A204.1 (cell line): Measurements from ENCODE around the gene COL25A1.
"Not testable (repeated sequence)": the region's sequence is repeated elsewhere in the genome, so short reads cannot be mapped to it uniquely, and the experiment has no call there.

Experiments used
- FAIRE-seq: peaks from 2 replicates; lab custom pipeline; 2012; peaks lifted over from hg19 to GRCh38; lab: Jason Lieb, UNC

The COL25A1 gene

DNA sequence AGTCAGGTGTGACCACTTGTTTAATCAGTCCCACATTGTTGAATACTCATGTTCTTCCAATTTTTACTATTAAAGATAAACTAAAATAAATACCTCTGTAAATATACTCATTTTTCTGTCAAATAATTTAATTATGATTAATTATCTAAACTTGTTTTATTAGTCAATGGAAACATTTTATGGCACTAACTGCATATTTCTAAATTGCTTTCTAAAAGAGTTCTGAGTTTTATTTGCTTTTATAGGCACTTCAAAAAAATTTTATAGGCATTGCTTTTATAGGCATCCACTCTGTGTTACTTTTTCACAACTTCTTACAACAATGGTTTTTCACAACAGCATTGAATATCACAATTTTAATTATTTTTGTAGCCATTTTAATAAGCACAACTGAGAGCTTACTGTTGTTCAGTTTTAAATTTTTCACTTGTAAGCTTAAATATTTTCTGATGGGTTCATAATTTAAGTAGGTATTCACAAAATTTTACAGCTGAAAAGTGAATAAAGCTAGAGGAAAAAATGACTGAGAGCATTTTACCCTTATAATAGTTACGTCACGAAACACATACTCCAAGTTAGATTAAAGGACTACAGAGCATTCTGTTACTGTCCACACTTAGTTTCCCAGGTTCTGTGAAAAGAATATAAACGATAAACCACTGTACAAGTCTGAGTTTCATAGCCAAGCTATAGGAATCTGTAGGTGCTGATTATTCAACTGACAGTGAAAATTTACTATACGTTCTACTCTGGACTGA, 398.8 kb downstream of the COL25A1 start:
- no peak for FAIRE-seq

DNA sequence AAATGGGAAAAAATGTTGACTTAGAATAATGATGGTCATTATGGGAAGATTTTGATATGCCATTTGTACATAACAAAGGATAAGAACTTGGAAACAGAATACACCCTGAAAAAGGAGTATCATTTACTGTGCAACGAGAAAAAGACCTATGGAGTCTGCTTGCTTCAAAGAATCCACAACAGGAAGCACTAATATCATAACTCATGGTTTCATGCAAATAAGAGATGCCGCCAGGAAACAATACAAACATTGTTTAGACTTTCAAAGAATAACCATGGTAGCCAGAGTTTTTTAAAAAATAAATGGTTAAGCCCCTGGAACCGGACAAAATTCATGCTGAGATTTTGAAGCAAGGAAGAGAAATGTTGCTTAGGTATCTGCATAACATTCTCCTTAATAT, 399.7 kb downstream of the COL25A1 start:
- FAIRE-seq, result no peak

DNA sequence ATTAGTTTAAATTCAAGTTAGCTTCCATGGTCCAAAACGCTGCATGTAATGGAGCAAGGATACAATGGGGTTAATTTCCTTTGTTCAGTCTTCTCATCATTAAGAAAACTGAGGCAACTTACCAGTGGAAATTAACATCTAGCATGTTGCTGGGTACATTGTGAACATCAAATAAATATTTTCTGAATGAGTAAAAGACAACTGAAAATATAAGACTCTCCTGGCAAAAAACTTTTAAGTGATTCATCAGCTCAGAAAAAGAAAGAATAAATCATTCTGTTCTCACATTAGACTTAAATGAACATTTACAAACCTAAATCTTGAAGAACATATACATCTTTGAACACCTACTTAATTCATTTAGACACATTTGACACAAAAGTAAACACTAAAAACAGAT, 401.2 kb downstream of the COL25A1 start:
- no peak for FAIRE-seq

DNA sequence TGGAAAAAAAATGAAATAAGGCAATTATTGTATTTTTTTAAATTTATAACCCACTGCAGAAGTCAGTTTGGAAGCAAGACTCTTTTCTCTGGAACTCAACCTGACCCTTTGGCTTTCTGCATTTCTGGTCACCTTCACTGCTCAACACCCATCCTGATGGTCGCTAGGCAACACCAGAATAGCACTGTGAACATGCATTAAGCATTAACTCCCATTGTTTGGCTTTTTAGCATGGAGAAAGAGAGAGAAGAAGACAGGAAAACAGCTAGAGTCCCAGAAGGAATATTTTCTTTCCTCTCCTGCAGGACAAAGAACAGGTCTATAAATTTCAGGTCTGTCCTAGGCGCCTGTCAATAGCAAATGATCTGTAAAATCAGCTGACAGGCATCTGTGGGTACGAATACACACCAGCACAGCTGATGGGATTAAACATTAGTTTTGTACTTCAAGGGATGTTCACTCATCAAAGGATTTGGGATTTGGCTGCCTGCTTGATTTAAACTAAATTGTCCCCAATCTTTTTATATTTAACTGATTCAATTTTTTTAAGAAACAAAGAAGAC, 402.4 kb downstream of the COL25A1 start:
- FAIRE-seq, result no peak

DNA sequence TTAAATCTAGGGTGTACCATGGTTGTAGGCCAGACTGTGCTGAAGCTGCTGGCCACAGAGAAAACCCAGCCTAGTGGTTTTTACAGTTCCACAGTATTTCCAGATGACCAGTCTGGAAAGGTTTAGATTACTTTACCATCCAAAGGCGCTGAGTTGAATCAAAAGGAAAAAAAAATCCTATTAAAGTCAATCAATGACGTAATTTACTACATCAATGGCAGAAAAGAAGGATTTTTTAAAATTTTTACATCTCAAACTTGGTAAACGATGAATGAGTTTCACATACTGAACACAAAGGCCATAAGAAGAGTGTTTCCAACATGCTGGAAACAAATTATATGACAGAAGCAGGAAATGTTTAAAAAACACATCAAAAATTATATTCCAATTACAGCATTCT, 409.0 kb downstream of the COL25A1 start:
- no peak for FAIRE-seq

DNA sequence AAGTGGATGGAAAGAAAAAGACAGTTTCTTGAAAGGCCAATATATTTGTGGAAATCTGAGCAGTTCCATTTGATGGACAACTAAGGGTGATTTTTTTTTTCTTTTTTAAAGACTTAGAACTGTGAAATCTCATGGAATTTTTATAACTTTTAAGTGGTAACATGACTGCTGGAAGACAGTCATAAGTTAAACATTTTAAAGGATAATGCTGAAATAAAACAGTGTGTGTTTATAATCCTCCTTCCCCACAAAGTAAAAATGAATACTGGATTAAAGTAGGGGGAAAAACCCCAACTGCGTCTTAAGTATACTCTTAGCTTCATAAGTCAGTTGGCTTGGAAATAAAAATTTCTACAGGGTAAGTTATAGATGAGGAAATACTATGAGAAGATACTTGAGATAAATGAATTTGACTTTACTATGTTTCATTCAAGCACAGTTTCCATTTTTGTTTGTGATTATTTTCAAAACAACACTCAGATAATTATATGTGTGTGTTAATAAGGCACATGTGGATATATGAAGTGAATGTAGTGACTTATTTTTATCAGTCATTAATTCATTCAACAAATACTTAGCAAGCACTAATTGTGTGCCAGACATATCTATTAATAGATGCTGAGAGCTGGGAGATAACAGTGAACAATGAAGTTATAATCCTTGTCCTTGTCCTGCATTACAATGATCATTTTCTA, 410.4 kb downstream of the COL25A1 start:
- no peak for FAIRE-seq

DNA sequence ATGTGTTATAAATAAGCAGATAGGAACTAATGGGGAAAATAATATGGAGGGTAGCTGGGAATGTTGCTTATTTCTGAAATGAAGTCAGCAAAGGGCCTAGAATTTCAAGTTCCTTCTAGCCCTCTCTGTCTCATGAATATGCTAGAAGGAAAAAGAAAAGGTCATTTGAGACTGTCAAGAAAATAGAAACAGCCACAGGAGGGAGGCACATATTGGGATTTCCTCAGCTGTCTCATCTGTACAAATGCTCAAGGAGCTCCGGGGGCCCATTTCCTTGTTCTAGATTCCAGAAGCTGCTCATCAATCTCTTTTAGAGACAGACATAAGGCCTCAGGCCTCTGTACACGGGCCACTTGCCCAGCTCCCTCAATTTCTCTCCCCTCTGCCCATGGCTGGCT, 412.0 kb downstream of the COL25A1 start:
- FAIRE-seq, result no peak

DNA sequence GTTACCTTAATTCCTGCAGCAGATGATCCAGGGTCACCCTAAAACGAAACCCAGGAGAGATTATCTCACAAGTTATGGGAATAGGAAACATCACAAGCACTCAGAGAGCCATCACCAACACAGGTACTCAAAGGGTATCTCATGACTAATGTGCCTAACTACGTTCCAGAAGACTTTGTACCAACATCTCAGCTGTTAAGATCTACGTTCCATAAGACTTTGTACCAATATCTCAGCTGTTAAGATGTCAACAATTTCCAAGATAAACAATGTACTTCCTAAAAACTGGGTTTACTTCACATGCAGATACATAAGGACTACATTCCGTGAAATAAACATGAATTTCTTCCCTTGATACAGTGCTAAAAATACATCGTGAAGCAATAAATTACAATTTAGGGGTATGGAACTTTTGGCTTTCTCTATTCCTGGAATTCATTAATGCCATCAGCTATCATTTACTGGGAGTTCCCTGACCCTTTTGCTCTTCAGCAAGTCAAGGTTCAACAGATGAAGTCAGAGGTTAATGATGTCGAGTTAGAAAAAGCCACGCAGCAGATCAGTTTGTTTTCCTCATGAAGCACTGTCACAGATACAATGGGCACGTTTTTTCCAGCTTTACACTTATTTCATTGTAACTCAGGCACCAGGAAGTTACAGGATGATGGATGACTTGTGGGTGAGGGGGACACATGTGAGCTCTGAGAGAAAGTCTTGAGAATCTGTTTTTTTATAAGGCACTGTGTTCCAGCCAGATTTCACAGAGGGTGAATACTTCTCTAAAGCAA, 412.6 kb downstream of the COL25A1 start:
- no peak for FAIRE-seq

DNA sequence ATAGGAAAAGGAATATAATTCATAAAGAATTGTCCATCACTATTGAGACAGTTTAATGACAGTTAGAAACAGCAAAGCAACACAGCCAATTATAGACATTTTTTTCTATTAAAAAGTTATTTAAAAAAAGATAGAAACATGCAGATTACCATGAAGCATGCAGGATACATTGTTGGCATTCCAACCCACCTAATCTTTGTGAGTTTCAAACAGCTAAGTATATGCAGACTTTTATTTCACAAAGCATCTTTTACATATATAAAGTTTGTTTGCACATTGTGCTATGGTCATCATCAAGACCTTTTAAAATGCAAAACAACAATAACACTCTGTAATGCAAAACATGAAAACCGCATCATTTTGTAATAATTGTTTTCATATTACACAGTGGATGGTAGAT, 413.7 kb downstream of the COL25A1 start:
- FAIRE-seq, result no peak

DNA sequence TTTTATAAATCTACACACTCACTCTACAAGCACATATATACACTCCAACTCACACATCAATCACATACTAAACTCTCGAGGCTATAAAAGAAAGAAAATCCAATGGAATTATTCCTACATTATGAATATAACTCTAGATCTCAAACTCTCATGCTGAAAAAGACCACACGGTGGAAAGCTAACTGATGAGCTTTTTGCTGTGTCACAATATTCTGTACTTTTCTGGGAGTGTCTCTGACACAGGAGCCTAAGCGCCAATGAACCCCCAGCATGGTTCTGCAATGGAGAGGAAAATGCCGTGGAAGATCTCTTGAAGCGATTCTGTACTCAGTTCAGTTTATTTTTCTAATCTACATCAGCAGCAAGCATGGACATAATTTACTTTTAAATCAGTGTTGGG, 415.4 kb downstream of the COL25A1 start:
- no peak for FAIRE-seq

DNA sequence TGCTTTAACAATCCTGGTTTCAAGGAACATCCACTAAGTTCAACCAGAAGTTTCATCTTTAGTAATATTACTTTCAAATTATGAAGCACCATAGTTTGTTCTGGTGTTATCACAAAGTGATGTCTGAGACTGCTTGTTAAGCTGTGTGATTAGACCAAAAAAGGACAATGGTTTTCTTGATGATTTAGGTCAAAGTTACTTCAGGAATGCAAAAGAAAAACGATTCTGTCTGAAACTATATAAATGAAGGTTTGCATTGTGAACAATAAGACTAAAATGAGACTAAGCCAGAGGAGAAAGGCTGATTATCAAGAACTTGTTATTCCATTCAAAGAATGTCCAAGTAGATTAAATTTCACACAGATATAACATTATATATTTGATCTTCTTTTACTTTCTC, 417.2 kb downstream of the COL25A1 start:
- no peak for FAIRE-seq

DNA sequence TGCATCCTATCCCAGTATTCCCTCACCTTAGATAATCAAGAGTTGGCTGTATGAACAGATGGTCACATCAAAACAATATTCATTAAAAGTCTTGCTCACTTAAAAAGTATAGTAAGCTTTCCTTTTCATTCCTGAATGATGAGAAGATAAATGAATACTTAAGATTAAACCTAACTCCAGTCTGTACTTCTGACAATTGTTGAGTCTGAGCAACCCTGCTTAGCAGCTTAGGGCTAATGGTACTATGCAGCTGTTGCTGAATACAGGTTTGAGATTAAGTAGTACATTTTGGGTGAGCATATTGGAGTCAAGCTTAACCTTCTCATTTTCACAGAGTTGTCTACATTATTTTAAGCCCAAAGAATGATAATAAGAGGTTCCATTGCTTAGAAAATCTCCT, 417.9 kb downstream of the COL25A1 start:
- no peak for FAIRE-seq

DNA sequence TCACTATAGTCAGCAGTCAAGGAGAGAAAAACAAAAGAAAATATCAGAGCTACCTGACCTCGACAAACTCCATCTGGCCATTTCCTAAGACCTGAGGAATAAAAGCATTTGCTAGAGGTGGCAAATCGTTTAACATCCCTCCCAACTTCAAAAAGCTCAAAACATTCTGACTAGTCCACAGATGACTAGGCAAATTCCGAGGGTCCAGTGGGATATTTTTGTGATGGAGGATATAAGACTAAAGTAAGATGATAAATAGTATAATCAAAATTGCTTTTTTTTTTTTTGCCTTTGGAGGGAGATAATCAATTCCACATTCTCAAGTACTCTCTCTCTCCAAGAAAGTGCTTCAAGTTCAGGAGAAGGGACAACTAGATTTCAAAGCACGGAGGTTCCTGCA, 420.5 kb downstream of the COL25A1 start:
- no peak for FAIRE-seq

DNA sequence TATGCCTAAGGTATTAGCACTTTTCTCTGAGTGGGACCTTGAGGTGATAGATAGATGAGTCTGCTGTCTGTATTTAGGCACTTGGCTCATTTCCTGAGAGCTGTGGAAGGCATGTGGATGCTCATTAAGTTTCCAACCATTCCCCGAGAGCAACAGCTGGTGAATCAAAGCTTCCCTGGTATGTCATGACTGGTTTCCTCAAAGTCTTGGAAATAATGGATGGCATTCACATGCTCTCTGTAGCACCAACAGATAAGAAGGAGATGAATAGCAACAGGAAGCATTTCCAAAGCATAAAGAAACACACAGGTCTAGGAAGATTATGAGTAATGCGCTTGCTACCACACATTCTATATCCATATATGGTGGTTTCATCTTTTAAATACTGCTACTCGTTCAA, 421.3 kb downstream of the COL25A1 start:
- no peak for FAIRE-seq

DNA sequence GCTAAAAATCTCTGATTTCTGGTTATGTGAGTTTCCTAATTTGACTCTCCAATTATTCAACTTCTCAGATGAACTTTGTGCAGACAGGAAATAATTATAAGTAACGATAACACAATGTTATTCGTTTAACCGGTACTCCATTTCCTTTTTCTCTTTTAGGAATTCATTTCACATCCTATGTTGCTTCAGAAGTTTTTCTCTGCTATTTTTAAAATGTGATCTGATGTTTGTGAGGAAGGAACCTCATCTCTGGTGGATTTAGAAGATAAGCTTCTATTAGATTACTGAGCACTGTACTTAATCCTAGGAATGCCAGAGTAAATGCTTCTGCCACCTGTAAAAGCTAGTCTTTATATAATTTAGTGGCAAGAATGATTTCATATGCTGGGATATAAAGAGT, 423.7 kb downstream of the COL25A1 start:
- FAIRE-seq, result no peak

DNA sequence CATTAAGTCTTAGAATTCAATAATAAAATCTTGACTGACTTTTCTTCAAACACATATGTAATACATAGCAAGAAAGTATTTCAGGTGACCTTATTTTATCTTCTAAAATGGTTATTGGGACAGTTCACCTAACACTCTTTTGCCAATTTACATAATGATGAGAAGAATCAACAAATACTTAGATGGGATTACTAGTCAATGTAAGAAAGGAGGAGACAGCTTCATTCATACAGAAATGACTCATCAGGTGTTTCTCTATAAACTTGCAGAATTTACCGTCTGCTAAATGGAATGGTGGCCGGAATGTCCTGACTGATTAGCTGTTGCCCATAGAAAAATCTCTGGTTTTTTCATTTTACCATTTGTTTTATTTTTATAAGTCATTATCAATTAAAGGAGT, 424.6 kb downstream of the COL25A1 start:
- FAIRE-seq, result no peak

DNA sequence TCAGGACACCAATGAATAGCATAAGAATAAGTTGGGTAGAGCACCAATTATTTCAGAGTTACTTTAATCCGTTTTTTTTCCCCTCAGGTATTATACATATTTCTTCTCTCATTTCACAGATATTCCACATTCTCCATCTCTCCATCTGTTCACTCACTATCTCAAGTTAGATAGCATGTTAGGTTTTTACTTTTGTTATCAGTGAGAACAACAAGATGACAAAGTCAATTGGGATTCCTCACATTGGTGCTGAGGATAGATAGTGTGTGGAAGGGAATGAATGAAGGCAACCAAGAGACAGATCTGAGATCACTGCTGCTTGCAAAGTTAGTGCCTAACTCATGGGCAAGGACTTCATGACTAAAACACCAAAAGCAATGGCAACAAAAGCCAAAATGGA, 427.7 kb downstream of the COL25A1 start:
- FAIRE-seq, result no peak

DNA sequence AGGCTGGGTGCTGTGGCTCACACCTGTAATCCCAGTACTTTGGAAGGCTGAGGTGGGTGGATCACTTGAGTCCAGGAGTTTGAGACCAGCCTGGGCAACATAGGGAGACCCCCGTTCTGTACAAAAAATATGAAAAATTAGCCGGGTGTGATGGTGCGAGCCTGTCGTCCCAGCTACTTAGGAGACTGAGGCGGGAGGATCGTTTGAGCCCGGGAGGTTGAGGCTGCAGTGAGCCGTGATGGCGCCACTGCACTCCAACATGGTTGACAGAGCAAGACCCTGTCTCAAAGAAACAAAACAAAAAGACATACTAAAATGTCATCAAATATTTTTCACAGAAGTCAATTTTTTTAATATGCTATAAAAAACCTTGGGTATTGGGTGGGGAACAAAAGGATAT, 432.5 kb downstream of the COL25A1 start:
- FAIRE-seq, result not testable (repeated sequence)

DNA sequence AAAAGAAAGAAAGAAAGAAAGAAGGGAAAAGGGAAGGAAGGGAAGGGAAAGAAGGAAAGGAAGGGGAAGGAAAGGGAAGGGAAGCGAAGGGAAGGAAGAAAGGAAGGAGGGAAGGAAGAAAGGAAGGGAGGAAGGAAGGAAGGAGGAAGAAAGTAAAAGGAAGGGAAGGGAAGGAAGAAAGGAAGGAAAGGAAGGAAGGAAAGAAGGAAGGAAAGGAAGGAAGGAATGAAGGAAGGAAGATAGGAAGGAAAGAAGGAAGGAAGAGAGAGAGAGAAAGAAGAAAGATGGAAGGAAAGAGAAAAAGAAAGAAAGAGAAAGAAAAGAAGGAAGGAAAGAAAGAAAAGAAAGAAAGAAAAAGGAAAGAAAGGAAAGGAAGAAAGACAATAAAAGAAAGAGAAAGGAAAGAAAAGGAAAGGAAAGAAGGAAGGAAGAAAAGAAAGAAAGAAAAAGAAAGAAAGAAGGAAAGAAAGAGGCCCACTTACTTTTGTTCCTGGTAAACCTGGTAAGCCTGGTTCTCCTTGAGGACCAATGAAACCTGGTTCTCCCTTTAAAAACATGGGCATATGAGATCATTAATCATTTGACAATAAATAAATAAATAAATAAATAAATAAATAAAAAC, 433.7 kb downstream of the COL25A1 start:
- no peak for FAIRE-seq

DNA sequence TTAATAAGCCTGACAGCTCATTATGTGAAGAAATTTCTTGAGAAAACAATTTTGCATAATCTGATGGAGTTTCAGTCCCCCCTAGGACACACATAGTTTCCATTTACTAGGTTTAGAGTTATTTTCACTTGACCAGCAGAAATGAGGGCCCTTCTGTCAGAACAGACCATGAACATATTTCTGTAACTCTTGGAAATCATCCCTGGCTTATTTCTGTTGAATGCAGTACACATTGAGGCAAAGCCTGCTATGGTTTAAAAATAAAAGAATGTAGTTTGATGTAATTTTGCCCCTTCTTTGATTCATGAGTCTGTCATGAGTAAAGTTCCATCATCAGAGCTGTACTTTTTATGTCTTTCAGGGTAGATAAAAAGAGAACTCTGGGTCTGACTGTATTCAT, 435.0 kb downstream of the COL25A1 start:
- no peak for FAIRE-seq

DNA sequence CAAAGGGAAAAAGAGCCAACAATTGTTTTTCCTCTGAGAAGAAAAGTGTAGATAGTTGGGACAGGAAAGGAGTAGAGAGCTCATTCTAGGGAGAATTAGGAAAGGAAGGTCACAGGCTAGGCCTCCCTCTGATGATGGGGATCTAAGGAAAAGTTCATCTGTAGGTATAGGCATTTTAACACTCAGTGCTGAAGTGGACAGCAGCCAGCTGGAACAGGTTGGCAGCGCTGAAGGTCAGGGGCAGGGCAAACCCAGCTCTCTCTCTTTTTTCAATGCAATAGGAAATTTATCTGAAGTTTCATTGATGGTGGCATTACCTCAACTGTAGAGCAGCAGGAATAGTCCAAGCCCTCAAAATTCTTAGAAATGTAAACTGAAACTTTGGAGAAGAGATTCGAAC, 441.1 kb downstream of the COL25A1 start:
- FAIRE-seq, result no peak

DNA sequence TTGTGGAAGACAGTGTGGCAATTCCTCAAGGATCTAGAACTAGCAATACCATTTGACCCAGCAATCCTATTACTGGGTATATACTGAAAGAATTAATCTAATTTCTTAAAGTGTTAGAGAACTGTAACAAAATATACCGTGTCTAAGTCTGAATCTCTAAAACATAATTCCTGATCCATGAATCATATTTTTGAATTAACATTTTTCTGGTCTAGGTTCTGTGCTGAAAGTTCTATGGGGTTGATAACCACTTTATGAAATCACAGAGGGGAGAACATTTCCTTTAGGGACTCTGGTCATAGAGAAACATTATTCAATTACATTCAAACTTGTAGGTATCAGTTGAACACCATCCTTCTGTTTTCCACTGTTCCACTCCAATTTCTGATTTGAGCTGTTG, 447.7 kb downstream of the COL25A1 start:
- no peak for FAIRE-seq

DNA sequence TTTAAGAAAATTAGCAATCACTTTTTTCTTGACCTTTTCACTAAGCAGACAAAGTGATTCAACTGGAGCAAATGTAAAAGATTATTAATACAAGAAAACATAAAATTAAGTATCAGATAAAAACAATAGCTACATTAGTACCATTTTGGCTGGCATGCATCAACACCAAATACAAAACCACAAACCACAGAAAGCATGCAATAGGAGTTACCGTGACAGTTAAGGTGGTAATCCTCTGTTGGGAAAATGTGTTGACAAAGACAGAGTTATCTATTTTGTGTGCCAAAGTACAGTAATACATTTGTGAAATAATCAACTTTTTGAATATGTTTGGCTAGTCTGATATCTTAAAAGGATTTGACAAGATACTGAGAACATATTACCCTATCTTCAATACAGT, 449.8 kb downstream of the COL25A1 start:
- FAIRE-seq, result no peak
